HepG2 (cell line): ENCODE results near the gene RAD17. TPM values are rescaled to one million over a fixed set of nuclear protein-coding genes. Genes with fewer than 3 reads are reported as not detected.

Experiments
- ATAC-seq: fragments of 200-7000 bp; cut with Tn5 transposase; 3 replicates; pipeline ENCODE4 v1.9.1; 2020; ENCODE audit warnings: mild to moderate bottlenecking, moderate library complexity
- BruUV-seq: library from RNA; stranded (reverse); fragments of 400-500 nt; replicated peaks from 2 replicates; lab custom pipeline; 2021; lab: Mats Ljungman, UMichigan
- CTCF ChIA-PET: fragments of 300-600 bp; formaldehyde crosslinking; extraction: SDS; loops from one replicate; lab custom pipeline; 2021; ENCODE audit warnings: low total read pairs, inconsistent platforms, low intra/inter-chr PET ratio; lab: Yijun Ruan, JAX
- POLR2A ChIA-PET: fragments of 350-600 bp; sonication (Branson Sonifier 250); formaldehyde crosslinking; loops from one replicate; lab custom pipeline; 2020; ENCODE audit warnings: antibody characterized with exemption, inconsistent platforms; lab: Yijun Ruan, JAX
- DNase-seq: peaks from one replicate; pipeline ENCODE4 v3.0.0-alpha.2; 2015; ENCODE audit warnings: low spot score
- FAIRE-seq: peaks from 3 replicates; lab custom pipeline; 2011; peaks lifted over from hg19 to GRCh38; lab: Jason Lieb, UNC
- H2AFZ ChIP-seq: one replicate; pipeline ENCODE4 v1.6.1; 2011; ENCODE audit warnings: low read length, inconsistent platforms
- H3K27ac ChIP-seq: fragments of 300-600 bp; 3 replicates; pipeline ENCODE4 v1.8.0; 2011; ENCODE audit warnings: mixed run types, mild to moderate bottlenecking, mixed read lengths, low read length, inconsistent platforms; ENCODE audit not compliant: insufficient read depth; ENCODE audit errors: extremely low read length
- H3K27me3 ChIP-seq, 2 experiments: fragments of 200-600 bp in 1 of 2; 2 replicates in 1 of 2; 3 replicates in 1 of 2; pipeline versions ENCODE4 v1.6.0 to v1.8.0; 2011; ENCODE audit warnings: low read length in 2 of 2, mild to moderate bottlenecking in 2 of 2, moderate library complexity in 2 of 2, inconsistent platforms in 1 of 2; ENCODE audit not compliant: insufficient read depth in 2 of 2, control insufficient read depth in 1 of 2
- H3K36me3 ChIP-seq, 2 experiments: fragments of 200-600 bp in 1 of 2; replicated peaks in 1 of 2; 2 replicates in 1 of 2; 3 replicates in 1 of 2; pipeline versions ENCODE4 v1.5.1 to v1.8.0; 2011; ENCODE audit warnings: low read length in 2 of 2, inconsistent platforms in 1 of 2; ENCODE audit not compliant: insufficient read depth in 2 of 2, control insufficient read depth in 1 of 2
- H3K4me1 ChIP-seq: 2 replicates; pipeline ENCODE4 v1.5.1; 2012; ENCODE audit warnings: low read length, inconsistent platforms; ENCODE audit not compliant: insufficient read depth
- H3K4me2 ChIP-seq: 2 replicates; pipeline ENCODE4 v1.6.0; 2011; ENCODE audit warnings: low read depth, low read length, inconsistent platforms
- H3K4me3 ChIP-seq, 3 experiments: fragments of 200-600 bp in 1 of 3; sonication (generic), shearing (Covaris generic) in 1 of 3; replicated peaks in 1 of 3; 2 replicates each; pipeline ENCODE4 v1.5.1; 2011 to 2016; ENCODE audit warnings: low read length in 3 of 3, inconsistent platforms in 2 of 3, low read depth in 2 of 3, mild to moderate bottlenecking in 2 of 3, control low read depth in 1 of 3, mixed read lengths in 1 of 3; ENCODE audit not compliant: insufficient read depth in 1 of 3
- H3K79me2 ChIP-seq: one replicate; pipeline ENCODE4 v1.6.1; 2011; ENCODE audit warnings: low read length, inconsistent platforms; ENCODE audit not compliant: insufficient read depth
- H3K9ac ChIP-seq: 2 replicates; pipeline ENCODE4 v1.6.0; 2011; ENCODE audit warnings: mild to moderate bottlenecking, low read depth, low read length, inconsistent platforms; ENCODE audit not compliant: insufficient read depth
- H3K9me3 ChIP-seq: 2 replicates; pipeline ENCODE4 v1.5.1; 2012; ENCODE audit warnings: mild to moderate bottlenecking, low read length
- H4K20me1 ChIP-seq: 2 replicates; pipeline ENCODE4 v1.6.0; 2011; ENCODE audit warnings: inconsistent platforms, mild to moderate bottlenecking, low read length, moderate library complexity; ENCODE audit not compliant: insufficient read depth
- ARNTL ChIP-seq: sonication (generic); formaldehyde crosslinking; IDR thresholded peaks from 2 replicates; pipeline ENCODE4 v1.4.0; 2020; ENCODE audit warnings: mild to moderate bottlenecking, missing genetic modification reagents
- ESRRA ChIP-seq: sonication (generic); formaldehyde crosslinking; IDR thresholded peaks from 2 replicates; pipeline ENCODE4 v1.5.1; 2020; ENCODE audit warnings: mild to moderate bottlenecking, low read depth, missing genetic modification reagents
- NR2F1 ChIP-seq, 2 experiments: fragments of 450-650 bp in 1 of 2; formaldehyde crosslinking in 1 of 2; IDR thresholded peaks; 2 replicates each; pipeline versions ENCODE4 v1.5.0 to v1.6.1; 2016 to 2020; ENCODE audit warnings: mild to moderate bottlenecking in 1 of 2, missing compliant biosample characterization in 1 of 2, missing genetic modification reagents in 1 of 2, moderate library complexity in 1 of 2
- PPARG ChIP-seq: conservative IDR thresholded peaks from 2 replicates; pipeline ENCODE4 v1.6.1; 2016; ENCODE audit warnings: missing biosample characterization, missing genetic modification reagents
- RFXANK ChIP-seq: IDR thresholded peaks from 2 replicates; pipeline ENCODE4 v1.6.1; 2016
- TBP ChIP-seq: sonication (generic); formaldehyde crosslinking; IDR thresholded peaks from 2 replicates; pipeline ENCODE4 v1.5.0; 2020; ENCODE audit warnings: missing genetic modification reagents
- ZNF484 ChIP-seq: sonication (generic); formaldehyde crosslinking; IDR thresholded peaks from 2 replicates; pipeline ENCODE4 v1.5.1; 2020; ENCODE audit warnings: mild to moderate bottlenecking, low read depth, missing genetic modification reagents, borderline replicate concordance
- ZNF773 ChIP-seq: sonication (generic); formaldehyde crosslinking; IDR thresholded peaks from 2 replicates; pipeline ENCODE4 v1.4.0; 2020; ENCODE audit warnings: missing genetic modification reagents, borderline replicate concordance
- WGBS: methylation state at CpG from one replicate; pipeline ENCODE4 v1.1.6; 2017; ENCODE audit warnings: low lambda C conversion rate; 5-methylcytosine and 5-hydroxymethylcytosine counted together
- in situ Hi-C: cut with HindIII; loops from 2 replicates; pipeline ENCODE4 v1.10.0; 2017; ENCODE audit warnings: low pct_unique_long_range_greater_than_20kb; ENCODE audit not compliant: extremely low pct_ligation_motif_present
- intact Hi-C: fragments of 100-400 bp; cut with micrococcal nuclease; formaldehyde crosslinking; loops from one replicate; pipeline ENCODE4 v1.10.0; 2022; ENCODE audit not compliant: unreplicated experiment
- polyA plus RNA-seq, 8 experiments: library from polyadenylated mRNA; depleted of rRNA in 3 of 8; stranded (reverse) in 7 of 8; unstranded in 1 of 8; fragments of >200 nt; fragmentation: Illumina TruSeq in 4 of 8; extraction: Trizol in 4 of 8; gene quantifications; 2 replicates each; pipeline versions ENCODE4 v1.2.1 to v1.2.3, GENCODE V29; 2011 to 2016; ENCODE audit warnings: low read depth in 4 of 8, missing spikeins in 1 of 8, mixed read lengths in 1 of 8; ENCODE audit not compliant: insufficient read depth in 1 of 8
- total RNA-seq, 5 experiments: library from RNA; depleted of rRNA; stranded (reverse); fragments of >200 nt; fragmentation: Illumina TruSeq; extraction: Trizol; gene quantifications; 2 replicates each; pipeline ENCODE4 v1.2.3, GENCODE V29; 2016; ENCODE audit warnings: low read depth in 1 of 5
- TF ChIP-seq, protein P1 (sequence below): sonication (generic); formaldehyde crosslinking; IDR thresholded peaks from 2 replicates; pipeline ENCODE4 v1.5.0; 2020; ENCODE audit warnings: mild to moderate bottlenecking, missing genetic modification reagents, borderline replicate concordance
- TF ChIP-seq, protein P2 (sequence below): IDR thresholded peaks from 2 replicates; pipeline ENCODE4 v1.6.1; 2016; ENCODE audit warnings: low read depth
- TF ChIP-seq, protein P3 (sequence below): sonication (generic); formaldehyde crosslinking; IDR thresholded peaks from 2 replicates; pipeline ENCODE4 v1.5.0; 2020; ENCODE audit warnings: mild to moderate bottlenecking, missing genetic modification reagents
- TF ChIP-seq, protein P4 (sequence below): sonication (generic); formaldehyde crosslinking; IDR thresholded peaks from 2 replicates; pipeline ENCODE4 v1.5.0; 2020; ENCODE audit warnings: missing genetic modification reagents, mild to moderate bottlenecking, borderline replicate concordance
- TF ChIP-seq, protein P5 (sequence below): sonication (generic); formaldehyde crosslinking; IDR thresholded peaks from 2 replicates; pipeline ENCODE4 v1.4.0; 2020; ENCODE audit warnings: mild to moderate bottlenecking, low read depth, missing genetic modification reagents
- TF ChIP-seq, protein P6 (sequence below): IDR thresholded peaks from 2 replicates; pipeline ENCODE4 v1.6.1; 2016; ENCODE audit warnings: missing compliant biosample characterization, missing genetic modification reagents, borderline replicate concordance

The RAD17 gene
- total and polyA plus RNA-seq, 2 of the 13 experiments (the other 11 are each of a cell fraction or from before 2014, with no cell fraction given), result 24.0 to 25.9 TPM

DNA sequence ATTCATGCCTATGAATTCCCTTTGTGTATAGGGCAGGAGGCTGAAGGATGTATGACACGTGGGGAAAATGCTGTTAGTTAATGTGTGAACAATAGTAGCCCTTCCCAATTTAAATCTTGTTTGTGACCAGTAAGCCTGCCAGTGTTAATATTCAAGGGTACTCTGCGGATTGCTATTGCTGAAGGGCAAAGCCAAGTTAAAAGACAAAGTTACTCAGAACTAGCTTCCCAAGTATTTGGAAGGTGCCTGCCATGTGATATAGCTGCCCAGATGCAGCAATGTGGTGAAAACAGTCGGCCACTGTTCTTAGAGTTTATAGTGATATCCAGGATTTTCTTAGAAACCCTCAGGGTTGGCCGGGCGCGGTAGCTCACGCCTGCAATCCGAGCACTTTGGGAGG is 79.9 kb downstream of the RAD17 start:
- WGBS, result 96% methylated on average over 8 of the region's 8 CpGs
- DNase-seq (no peak), ATAC-seq (no peak), FAIRE-seq (no peak)
- in situ Hi-C loops (no loop called here), intact Hi-C loops (no loop called here)
- no peaks in the 10 kb centered on the region for H3K36me3 ChIP-seq
- no peak overlapping the region for H3K4me3 ChIP-seq
- ChIA-PET POLR2A (no interaction called here), CTCF (no interaction called here)
- H3K4me1 ChIP-seq, result peaks cover 55% of the 10 kb centered on the region
- H4K20me1 ChIP-seq, result no peaks in the 10 kb centered on the region
- H2AFZ ChIP-seq, result no peak overlapping the region
- H3K27me3 ChIP-seq, result no peaks in the 10 kb centered on the region
- no peak overlapping the region for H3K27ac ChIP-seq
- no peak overlapping the region for H3K4me2 ChIP-seq
- H3K9ac ChIP-seq, result no peak overlapping the region
- H3K79me2 ChIP-seq, result no peaks in the 10 kb centered on the region
- no peaks in the 10 kb centered on the region for H3K9me3 ChIP-seq
- no TSS peak for BruUV-seq
- TF ChIP-seq ZNF484 (CRISPR knock-in tag) (no peak), PPARG (CRISPR knock-in tag) (no peak), ZNF773 (CRISPR knock-in tag) (no peak), ARNTL (CRISPR knock-in tag) (no peak), RFXANK (no peak), NR2F1 (CRISPR knock-in tag; IDR thresholded peaks at IDR 0.05) (no peak), TBP (no peak), ESRRA (no peak)
- TF ChIP-seq, protein P1, sequence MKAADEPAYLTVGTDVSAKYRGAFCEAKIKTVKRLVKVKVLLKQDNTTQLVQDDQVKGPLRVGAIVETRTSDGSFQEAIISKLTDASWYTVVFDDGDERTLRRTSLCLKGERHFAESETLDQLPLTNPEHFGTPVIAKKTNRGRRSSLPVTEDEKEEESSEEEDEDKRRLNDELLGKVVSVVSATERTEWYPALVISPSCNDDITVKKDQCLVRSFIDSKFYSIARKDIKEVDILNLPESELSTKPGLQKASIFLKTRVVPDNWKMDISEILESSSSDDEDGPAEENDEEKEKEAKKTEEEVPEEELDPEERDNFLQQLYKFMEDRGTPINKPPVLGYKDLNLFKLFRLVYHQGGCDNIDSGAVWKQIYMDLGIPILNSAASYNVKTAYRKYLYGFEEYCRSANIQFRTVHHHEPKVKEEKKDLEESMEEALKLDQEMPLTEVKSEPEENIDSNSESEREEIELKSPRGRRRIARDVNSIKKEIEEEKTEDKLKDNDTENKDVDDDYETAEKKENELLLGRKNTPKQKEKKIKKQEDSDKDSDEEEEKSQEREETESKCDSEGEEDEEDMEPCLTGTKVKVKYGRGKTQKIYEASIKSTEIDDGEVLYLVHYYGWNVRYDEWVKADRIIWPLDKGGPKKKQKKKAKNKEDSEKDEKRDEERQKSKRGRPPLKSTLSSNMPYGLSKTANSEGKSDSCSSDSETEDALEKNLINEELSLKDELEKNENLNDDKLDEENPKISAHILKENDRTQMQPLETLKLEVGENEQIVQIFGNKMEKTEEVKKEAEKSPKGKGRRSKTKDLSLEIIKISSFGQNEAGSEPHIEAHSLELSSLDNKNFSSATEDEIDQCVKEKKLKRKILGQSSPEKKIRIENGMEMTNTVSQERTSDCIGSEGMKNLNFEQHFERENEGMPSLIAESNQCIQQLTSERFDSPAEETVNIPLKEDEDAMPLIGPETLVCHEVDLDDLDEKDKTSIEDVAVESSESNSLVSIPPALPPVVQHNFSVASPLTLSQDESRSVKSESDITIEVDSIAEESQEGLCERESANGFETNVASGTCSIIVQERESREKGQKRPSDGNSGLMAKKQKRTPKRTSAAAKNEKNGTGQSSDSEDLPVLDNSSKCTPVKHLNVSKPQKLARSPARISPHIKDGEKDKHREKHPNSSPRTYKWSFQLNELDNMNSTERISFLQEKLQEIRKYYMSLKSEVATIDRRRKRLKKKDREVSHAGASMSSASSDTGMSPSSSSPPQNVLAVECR (CRISPR knock-in tag), result no peak
- TF ChIP-seq, protein P2, sequence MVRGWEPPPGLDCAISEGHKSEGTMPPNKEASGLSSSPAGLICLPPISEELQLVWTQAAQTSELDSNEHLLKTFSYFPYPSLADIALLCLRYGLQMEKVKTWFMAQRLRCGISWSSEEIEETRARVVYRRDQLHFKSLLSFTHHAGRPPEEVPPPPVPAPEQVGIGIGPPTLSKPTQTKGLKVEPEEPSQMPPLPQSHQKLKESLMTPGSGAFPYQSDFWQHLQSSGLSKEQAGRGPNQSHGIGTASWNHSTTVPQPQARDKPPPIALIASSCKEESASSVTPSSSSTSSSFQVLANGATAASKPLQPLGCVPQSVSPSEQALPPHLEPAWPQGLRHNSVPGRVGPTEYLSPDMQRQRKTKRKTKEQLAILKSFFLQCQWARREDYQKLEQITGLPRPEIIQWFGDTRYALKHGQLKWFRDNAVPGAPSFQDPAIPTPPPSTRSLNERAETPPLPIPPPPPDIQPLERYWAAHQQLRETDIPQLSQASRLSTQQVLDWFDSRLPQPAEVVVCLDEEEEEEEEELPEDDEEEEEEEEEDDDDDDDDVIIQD (CRISPR knock-in tag), result no peak
- TF ChIP-seq, protein P3, sequence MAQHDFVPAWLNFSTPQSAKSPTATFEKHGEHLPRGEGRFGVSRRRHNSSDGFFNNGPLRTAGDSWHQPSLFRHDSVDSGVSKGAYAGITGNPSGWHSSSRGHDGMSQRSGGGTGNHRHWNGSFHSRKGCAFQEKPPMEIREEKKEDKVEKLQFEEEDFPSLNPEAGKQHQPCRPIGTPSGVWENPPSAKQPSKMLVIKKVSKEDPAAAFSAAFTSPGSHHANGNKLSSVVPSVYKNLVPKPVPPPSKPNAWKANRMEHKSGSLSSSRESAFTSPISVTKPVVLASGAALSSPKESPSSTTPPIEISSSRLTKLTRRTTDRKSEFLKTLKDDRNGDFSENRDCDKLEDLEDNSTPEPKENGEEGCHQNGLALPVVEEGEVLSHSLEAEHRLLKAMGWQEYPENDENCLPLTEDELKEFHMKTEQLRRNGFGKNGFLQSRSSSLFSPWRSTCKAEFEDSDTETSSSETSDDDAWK (CRISPR knock-in tag), result no peak
- TF ChIP-seq, protein P4, sequence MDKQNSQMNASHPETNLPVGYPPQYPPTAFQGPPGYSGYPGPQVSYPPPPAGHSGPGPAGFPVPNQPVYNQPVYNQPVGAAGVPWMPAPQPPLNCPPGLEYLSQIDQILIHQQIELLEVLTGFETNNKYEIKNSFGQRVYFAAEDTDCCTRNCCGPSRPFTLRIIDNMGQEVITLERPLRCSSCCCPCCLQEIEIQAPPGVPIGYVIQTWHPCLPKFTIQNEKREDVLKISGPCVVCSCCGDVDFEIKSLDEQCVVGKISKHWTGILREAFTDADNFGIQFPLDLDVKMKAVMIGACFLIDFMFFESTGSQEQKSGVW (CRISPR knock-in tag), result no peak
- TF ChIP-seq, protein P5, sequence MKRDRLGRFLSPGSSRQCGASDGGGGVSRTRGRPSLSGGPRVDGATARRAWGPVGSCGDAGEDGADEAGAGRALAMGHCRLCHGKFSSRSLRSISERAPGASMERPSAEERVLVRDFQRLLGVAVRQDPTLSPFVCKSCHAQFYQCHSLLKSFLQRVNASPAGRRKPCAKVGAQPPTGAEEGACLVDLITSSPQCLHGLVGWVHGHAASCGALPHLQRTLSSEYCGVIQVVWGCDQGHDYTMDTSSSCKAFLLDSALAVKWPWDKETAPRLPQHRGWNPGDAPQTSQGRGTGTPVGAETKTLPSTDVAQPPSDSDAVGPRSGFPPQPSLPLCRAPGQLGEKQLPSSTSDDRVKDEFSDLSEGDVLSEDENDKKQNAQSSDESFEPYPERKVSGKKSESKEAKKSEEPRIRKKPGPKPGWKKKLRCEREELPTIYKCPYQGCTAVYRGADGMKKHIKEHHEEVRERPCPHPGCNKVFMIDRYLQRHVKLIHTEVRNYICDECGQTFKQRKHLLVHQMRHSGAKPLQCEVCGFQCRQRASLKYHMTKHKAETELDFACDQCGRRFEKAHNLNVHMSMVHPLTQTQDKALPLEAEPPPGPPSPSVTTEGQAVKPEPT (CRISPR knock-in tag), result no peak
- TF ChIP-seq, protein P6, sequence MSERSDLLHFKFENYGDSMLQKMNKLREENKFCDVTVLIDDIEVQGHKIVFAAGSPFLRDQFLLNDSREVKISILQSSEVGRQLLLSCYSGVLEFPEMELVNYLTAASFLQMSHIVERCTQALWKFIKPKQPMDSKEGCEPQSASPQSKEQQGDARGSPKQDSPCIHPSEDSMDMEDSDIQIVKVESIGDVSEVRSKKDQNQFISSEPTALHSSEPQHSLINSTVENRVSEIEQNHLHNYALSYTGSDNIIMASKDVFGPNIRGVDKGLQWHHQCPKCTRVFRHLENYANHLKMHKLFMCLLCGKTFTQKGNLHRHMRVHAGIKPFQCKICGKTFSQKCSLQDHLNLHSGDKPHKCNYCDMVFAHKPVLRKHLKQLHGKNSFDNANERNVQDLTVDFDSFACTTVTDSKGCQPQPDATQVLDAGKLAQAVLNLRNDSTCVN (CRISPR knock-in tag), result no peak
